Type B pancreatic cell (in vitro differentiated cells): ENCODE data around the gene RABL3. TPM values are rescaled to one million over a fixed set of nuclear protein-coding genes. Genes with fewer than 3 reads are reported as not detected.
"Not testable (repeated sequence)": the region's sequence is repeated elsewhere in the genome, so short reads cannot be mapped to it uniquely, and the experiment has no call there.

Experiments
- DNase-seq: peaks from one replicate; pipeline ENCODE4 v3.0.0; 2021; ENCODE audit warnings: mixed read lengths; ENCODE audit not compliant: unreplicated experiment; ENCODE audit errors: extremely low spot score
- H3K27ac Mint-ChIP-seq: 2 replicates; pipeline ENCODE4 v1.8.0; 2021; ENCODE audit warnings: mild to moderate bottlenecking, mixed read lengths
- H3K27me3 Mint-ChIP-seq: 2 replicates; pipeline ENCODE4 v1.8.0; 2021; ENCODE audit warnings: mixed read lengths
- H3K36me3 Mint-ChIP-seq: 2 replicates; pipeline ENCODE4 v1.8.0; 2021; ENCODE audit warnings: mixed read lengths
- H3K4me1 Mint-ChIP-seq: one replicate; pipeline ENCODE4 v1.8.0; 2021; ENCODE audit warnings: mixed read lengths; ENCODE audit not compliant: unreplicated experiment
- H3K4me3 Mint-ChIP-seq: 2 replicates; pipeline ENCODE4 v1.8.0; 2021; ENCODE audit warnings: mild to moderate bottlenecking, mixed read lengths
- H3K9me3 Mint-ChIP-seq: 2 replicates; pipeline ENCODE4 v1.8.0; 2021; ENCODE audit warnings: mixed read lengths
- total RNA-seq: library from RNA; stranded (reverse); gene quantifications from 2 replicates; pipeline ENCODE4 v1.2.1, GENCODE V29; 2021; ENCODE audit warnings: low replicate concordance
- TF ChIP-seq, protein P1 (sequence below): fragments of 200-600 bp; sonication (generic); conservative IDR thresholded peaks from 2 replicates; pipeline ENCODE4 v1.5.0; 2021; ENCODE audit warnings: antibody characterized with exemption, mild to moderate bottlenecking

The RABL3 gene
- total RNA-seq, 1 donor from 2014 or later: 15.5 TPM

DNA sequence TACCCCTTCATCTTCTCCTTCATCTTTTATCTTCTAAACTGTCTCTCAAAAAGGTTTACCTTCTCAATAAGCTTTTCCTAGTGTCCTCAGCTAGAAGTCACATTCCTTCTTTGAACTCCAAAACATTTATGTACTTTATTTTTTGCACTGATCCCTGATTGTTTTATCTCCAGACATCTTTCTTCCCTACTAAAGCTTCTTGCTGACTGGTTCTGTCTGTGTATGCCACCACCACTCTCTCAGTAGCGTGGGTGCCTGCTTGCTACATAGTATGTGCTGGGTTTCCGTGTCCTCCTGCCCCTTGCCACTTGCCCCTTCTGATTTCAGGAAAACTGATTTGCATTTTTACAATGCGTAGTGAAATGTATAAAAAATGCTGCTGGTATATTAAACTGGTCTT, 24.3 kb upstream of the RABL3 start:
- no peak overlapping the region for H3K4me3 Mint-ChIP-seq
- peaks cover 37% of the 10 kb centered on the region for H3K4me1 Mint-ChIP-seq
- no peak for DNase-seq
- H3K9me3 Mint-ChIP-seq: no peaks in the 10 kb centered on the region
- H3K27ac Mint-ChIP-seq: no peak overlapping the region
- peaks cover 6% of the 10 kb centered on the region for H3K36me3 Mint-ChIP-seq
- no peaks in the 10 kb centered on the region for H3K27me3 Mint-ChIP-seq
- TF ChIP-seq, protein P1, sequence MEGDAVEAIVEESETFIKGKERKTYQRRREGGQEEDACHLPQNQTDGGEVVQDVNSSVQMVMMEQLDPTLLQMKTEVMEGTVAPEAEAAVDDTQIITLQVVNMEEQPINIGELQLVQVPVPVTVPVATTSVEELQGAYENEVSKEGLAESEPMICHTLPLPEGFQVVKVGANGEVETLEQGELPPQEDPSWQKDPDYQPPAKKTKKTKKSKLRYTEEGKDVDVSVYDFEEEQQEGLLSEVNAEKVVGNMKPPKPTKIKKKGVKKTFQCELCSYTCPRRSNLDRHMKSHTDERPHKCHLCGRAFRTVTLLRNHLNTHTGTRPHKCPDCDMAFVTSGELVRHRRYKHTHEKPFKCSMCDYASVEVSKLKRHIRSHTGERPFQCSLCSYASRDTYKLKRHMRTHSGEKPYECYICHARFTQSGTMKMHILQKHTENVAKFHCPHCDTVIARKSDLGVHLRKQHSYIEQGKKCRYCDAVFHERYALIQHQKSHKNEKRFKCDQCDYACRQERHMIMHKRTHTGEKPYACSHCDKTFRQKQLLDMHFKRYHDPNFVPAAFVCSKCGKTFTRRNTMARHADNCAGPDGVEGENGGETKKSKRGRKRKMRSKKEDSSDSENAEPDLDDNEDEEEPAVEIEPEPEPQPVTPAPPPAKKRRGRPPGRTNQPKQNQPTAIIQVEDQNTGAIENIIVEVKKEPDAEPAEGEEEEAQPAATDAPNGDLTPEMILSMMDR: no peak

DNA sequence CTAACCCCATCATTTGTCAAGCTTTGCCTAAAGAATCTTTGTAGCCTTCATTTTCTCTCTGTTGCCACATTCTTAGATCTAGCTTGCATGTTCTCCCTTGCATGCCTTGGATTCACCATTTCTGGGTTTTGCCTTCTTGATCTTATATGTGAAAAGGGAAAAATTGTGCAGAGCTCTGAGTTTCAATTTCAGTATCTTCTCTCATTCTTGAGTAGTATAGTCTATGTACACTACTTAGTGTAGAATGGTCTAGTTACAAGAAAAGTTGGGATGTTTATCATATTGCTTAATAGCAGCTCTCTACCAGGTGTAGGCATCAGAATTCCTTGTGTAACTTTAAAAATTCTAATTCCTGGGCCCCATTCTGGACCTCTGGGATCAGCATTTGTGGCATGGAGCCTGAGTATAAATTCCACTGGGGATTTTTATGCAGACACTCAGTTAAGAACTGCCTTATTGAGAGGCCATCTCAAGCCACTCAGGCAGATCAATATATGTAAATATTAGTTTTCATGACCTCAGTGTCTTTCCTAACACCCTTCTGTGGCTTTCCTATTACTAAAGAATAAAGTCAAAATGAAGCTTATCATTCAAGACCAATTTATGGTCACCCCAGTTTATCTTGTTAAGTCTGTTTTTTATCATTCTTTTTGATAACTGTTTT, 23.6 kb upstream of the RABL3 start:
- DNase-seq: no peak
- Mint-ChIP-seq H3K36me3 (peaks cover 8% of the 10 kb centered on the region), H3K27ac (no peak overlapping the region), H3K9me3 (no peaks in the 10 kb centered on the region), H3K4me3 (no peak overlapping the region), H3K4me1 (peaks cover 37% of the 10 kb centered on the region), H3K27me3 (no peaks in the 10 kb centered on the region)
- TF ChIP-seq, protein P1: no peak

GRCh38 chr3:120764206-120764605, 21.9 kb upstream of the RABL3 start:
- Mint-ChIP-seq H3K36me3 (peaks cover 19% of the 10 kb centered on the region), H3K4me3 (no peak overlapping the region), H3K9me3 (peaks cover 3% of the 10 kb centered on the region), H3K4me1 (peaks cover 37% of the 10 kb centered on the region), H3K27me3 (no peaks in the 10 kb centered on the region), H3K27ac (no peak overlapping the region)
- TF ChIP-seq, protein P1: no peak
- DNase-seq: no peak

GRCh38 chr3:120763601-120764000, 21.3 kb upstream of the RABL3 start:
- Mint-ChIP-seq H3K27me3 (no peaks in the 10 kb centered on the region), H3K27ac (no peak overlapping the region), H3K4me3 (no peak overlapping the region), H3K36me3 (peaks cover 25% of the 10 kb centered on the region), H3K4me1 (peaks cover 37% of the 10 kb centered on the region), H3K9me3 (peaks cover 8% of the 10 kb centered on the region)
- TF ChIP-seq, protein P1: no peak
- no peak for DNase-seq

GRCh38 chr3:120762615-120763014, 20.3 kb upstream of the RABL3 start:
- peaks cover 34% of the 10 kb centered on the region for H3K4me1 Mint-ChIP-seq
- H3K4me3 Mint-ChIP-seq: no peak overlapping the region
- peaks cover 8% of the 10 kb centered on the region for H3K9me3 Mint-ChIP-seq
- H3K27me3 Mint-ChIP-seq: no peaks in the 10 kb centered on the region
- TF ChIP-seq, protein P1: no peak
- peaks cover 28% of the 10 kb centered on the region for H3K36me3 Mint-ChIP-seq
- no peak overlapping the region for H3K27ac Mint-ChIP-seq
- DNase-seq: no peak

- H3K9me3 Mint-ChIP-seq, DNase-seq, H3K27me3 Mint-ChIP-seq, H3K4me3 Mint-ChIP-seq, H3K27ac Mint-ChIP-seq: not testable (repeated sequence)
- Mint-ChIP-seq H3K4me1 (peaks cover 11% of the 10 kb centered on the region), H3K36me3 (peaks cover 44% of the 10 kb centered on the region)
Measured at GRCh38 chr3:120758551-120758950, 16.2 kb upstream of the RABL3 start.
